Neural crest cell (in vitro differentiated cells): ENCODE results near the gene DCUN1D3. TPM values are rescaled to one million over a fixed set of nuclear protein-coding genes. Genes with fewer than 3 reads are reported as not detected.

Experiments
- DNase-seq: peaks from one replicate; pipeline ENCODE4 v3.0.0; 2021; ENCODE audit warnings: low read depth, mixed read lengths, low spot score
- H3K27ac Mint-ChIP-seq: one replicate; pipeline ENCODE4 v1.8.0; 2021; ENCODE audit warnings: mild to moderate bottlenecking, mixed read lengths; ENCODE audit not compliant: unreplicated experiment
- H3K27me3 Mint-ChIP-seq: 2 replicates; pipeline ENCODE4 v1.8.0; 2021; ENCODE audit warnings: low read depth, mild to moderate bottlenecking, mixed read lengths
- H3K36me3 Mint-ChIP-seq: 2 replicates; pipeline ENCODE4 v1.8.0; 2021; ENCODE audit warnings: low read depth, mild to moderate bottlenecking, mixed read lengths
- H3K4me1 Mint-ChIP-seq: 2 replicates; pipeline ENCODE4 v1.8.0; 2021; ENCODE audit warnings: mixed read lengths
- H3K4me3 Mint-ChIP-seq: one replicate; pipeline ENCODE4 v1.8.0; 2021; ENCODE audit warnings: mild to moderate bottlenecking, mixed read lengths
- H3K9me3 Mint-ChIP-seq: 2 replicates; pipeline ENCODE4 v1.8.0; 2021; ENCODE audit warnings: mixed read lengths
- CTCF ChIP-seq: fragments of 200-600 bp; sonication (generic); conservative IDR thresholded peaks from 2 replicates; pipeline ENCODE4 v1.5.0; 2021; ENCODE audit warnings: antibody characterized with exemption, mild to moderate bottlenecking
- total RNA-seq: library from RNA; stranded (reverse); gene quantifications from 2 replicates; pipeline ENCODE4 v1.2.1, GENCODE V29; 2021

DCUN1D3 gene
- total RNA-seq, 1 donor from 2014 or later = 13.5 TPM

- TF ChIP-seq CTCF = no peak
- H3K36me3 Mint-ChIP-seq = peaks cover 4% of the 10 kb centered on the region
- peaks cover 58% of the 10 kb centered on the region for H3K4me1 Mint-ChIP-seq
- H3K9me3 Mint-ChIP-seq = no peaks in the 10 kb centered on the region
- H3K27ac Mint-ChIP-seq = no peak overlapping the region
- no peaks in the 10 kb centered on the region for H3K27me3 Mint-ChIP-seq
- no peak for DNase-seq
- H3K4me3 Mint-ChIP-seq = peak overlapping the region; percentile 94
Observed at GRCh38 chr16:20902426-20902825, 2.3 kb upstream of the DCUN1D3 start.

- peak overlapping the region; percentile 99 for H3K27ac Mint-ChIP-seq
- H3K27me3 Mint-ChIP-seq = no peaks in the 10 kb centered on the region
- H3K9me3 Mint-ChIP-seq = no peaks in the 10 kb centered on the region
- H3K4me3 Mint-ChIP-seq = peak overlapping the region; percentile 94
- DNase-seq = peak; percentile 16
- peaks cover 66% of the 10 kb centered on the region for H3K4me1 Mint-ChIP-seq
- no peak for TF ChIP-seq CTCF
- peaks cover 4% of the 10 kb centered on the region for H3K36me3 Mint-ChIP-seq
Observed at GRCh38 chr16:20901436-20902112, 1.4 kb upstream of the DCUN1D3 start.

GRCh38 chr16:20901068-20901435 is 894 bp upstream of the DCUN1D3 start:
- H3K27me3 Mint-ChIP-seq = no peaks in the 10 kb centered on the region
- DNase-seq = no peak
- peaks cover 4% of the 10 kb centered on the region for H3K36me3 Mint-ChIP-seq
- peaks cover 66% of the 10 kb centered on the region for H3K4me1 Mint-ChIP-seq
- H3K4me3 Mint-ChIP-seq = peak overlapping the region; percentile 94
- peak overlapping the region; percentile 99 for H3K27ac Mint-ChIP-seq
- no peaks in the 10 kb centered on the region for H3K9me3 Mint-ChIP-seq
- no peak for TF ChIP-seq CTCF

GRCh38 chr16:20899477-20900298 is 470 bp downstream of the DCUN1D3 start:
- Mint-ChIP-seq H3K4me3 (peak overlapping the region; percentile 94), H3K36me3 (peaks cover 4% of the 10 kb centered on the region), H3K4me1 (peaks cover 62% of the 10 kb centered on the region), H3K27ac (peak overlapping the region; percentile 31), H3K9me3 (no peaks in the 10 kb centered on the region), H3K27me3 (no peaks in the 10 kb centered on the region)
- no peak for TF ChIP-seq CTCF
- DNase-seq = peak; percentile 3

- peaks cover 57% of the 10 kb centered on the region for H3K4me1 Mint-ChIP-seq
- no peak for TF ChIP-seq CTCF
- H3K27me3 Mint-ChIP-seq = no peaks in the 10 kb centered on the region
- H3K36me3 Mint-ChIP-seq = peaks cover 4% of the 10 kb centered on the region
- H3K9me3 Mint-ChIP-seq = no peaks in the 10 kb centered on the region
- H3K4me3 Mint-ChIP-seq = peak overlapping the region; percentile 94
- peak overlapping the region; percentile 31 for H3K27ac Mint-ChIP-seq
- DNase-seq = no peak
Observed at GRCh38 chr16:20899071-20899470, 1.1 kb downstream of the DCUN1D3 start.
